Osteocyte (in vitro differentiated cells): ENCODE measurements around the gene KREMEN1. TPM values are rescaled to one million over a fixed set of nuclear protein-coding genes. Genes with fewer than 3 reads are reported as not detected.

ENCODE experiments used
- DNase-seq: peaks from one replicate; pipeline ENCODE4 v3.0.0; 2021; ENCODE audit warnings: mixed read lengths; ENCODE audit not compliant: unreplicated experiment; ENCODE audit errors: extremely low spot score
- H3K27ac Mint-ChIP-seq: one replicate; pipeline ENCODE4 v1.8.0; 2021; ENCODE audit warnings: mild to moderate bottlenecking, mixed read lengths; ENCODE audit not compliant: unreplicated experiment
- H3K27me3 Mint-ChIP-seq: one replicate; pipeline ENCODE4 v1.8.0; 2021; ENCODE audit warnings: mixed read lengths; ENCODE audit not compliant: unreplicated experiment
- H3K36me3 Mint-ChIP-seq: one replicate; pipeline ENCODE4 v1.8.0; 2021; ENCODE audit warnings: mixed read lengths; ENCODE audit not compliant: unreplicated experiment
- H3K4me1 Mint-ChIP-seq: one replicate; pipeline ENCODE4 v1.8.0; 2021; ENCODE audit warnings: mixed read lengths; ENCODE audit not compliant: unreplicated experiment
- H3K4me3 Mint-ChIP-seq: one replicate; pipeline ENCODE4 v1.8.0; 2021; ENCODE audit warnings: mild to moderate bottlenecking, moderate library complexity, mixed read lengths; ENCODE audit not compliant: unreplicated experiment
- H3K9me3 Mint-ChIP-seq: one replicate; pipeline ENCODE4 v1.8.0; 2021; ENCODE audit warnings: mixed read lengths; ENCODE audit not compliant: unreplicated experiment
- CTCF ChIP-seq: fragments of 200-600 bp; sonication (generic); IDR thresholded peaks from 2 replicates; pipeline ENCODE4 v1.5.0; 2021; ENCODE audit warnings: antibody characterized with exemption, mild to moderate bottlenecking, moderate library complexity
- total RNA-seq: library from RNA; stranded (reverse); gene quantifications from 2 replicates; pipeline ENCODE4 v1.2.1, GENCODE V29; 2021

Gene KREMEN1
- total RNA-seq, 1 donor from 2014 or later, result 2.9 TPM

DNA sequence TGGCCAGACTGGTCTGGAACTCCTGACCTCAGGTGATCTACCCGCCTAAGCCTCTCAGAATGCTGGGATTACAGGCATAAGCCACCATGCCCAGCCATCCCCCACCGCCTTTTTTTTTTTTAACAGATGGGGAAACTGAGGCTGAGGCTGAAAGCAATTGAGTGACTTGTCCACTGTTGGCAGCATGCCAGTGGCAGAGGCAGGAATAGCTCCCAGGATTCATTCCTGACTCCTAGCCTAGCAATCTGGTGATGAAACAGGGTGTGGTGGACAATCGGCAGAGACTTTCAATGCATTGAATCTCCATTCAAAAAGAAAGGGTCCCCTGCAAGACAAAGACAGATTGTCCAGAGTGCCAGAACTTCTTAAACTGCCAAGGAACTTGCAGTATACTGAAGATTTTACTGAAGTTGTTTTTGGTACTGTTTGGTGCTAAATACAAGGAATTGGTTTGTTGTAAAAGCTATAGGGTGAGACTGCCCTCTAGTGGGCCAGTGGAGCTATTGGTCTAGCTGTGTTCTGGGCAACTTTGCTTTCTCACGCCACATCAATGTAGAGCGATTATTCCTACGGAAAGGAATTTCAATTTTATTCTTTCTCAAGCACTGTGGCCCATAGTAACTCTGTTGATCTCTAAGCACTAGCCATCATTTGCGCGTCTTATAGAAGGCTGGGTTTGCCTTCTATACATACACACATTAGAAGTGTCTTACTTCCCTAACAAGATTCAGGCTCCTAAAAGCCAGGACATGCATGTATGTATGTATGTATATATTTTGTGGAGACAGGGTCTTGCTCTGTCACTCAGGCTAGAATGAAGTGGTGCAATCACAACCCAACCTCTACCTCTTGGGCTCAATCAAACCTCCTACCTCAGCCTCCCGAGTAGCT is 32.2 kb upstream of the KREMEN1 start:
- no peak overlapping the region for H3K4me3 Mint-ChIP-seq
- H3K27me3 Mint-ChIP-seq, result no peaks in the 10 kb centered on the region

GRCh38 chr22:29041408-29041807 is 31.4 kb upstream of the KREMEN1 start:
- Mint-ChIP-seq H3K9me3 (no peaks in the 10 kb centered on the region), H3K4me3 (no peak overlapping the region), H3K36me3 (no peaks in the 10 kb centered on the region), H3K27me3 (no peaks in the 10 kb centered on the region), H3K4me1 (peaks cover 23% of the 10 kb centered on the region), H3K27ac (no peak overlapping the region)
- TF ChIP-seq CTCF, result no peak
- no peak for DNase-seq

More for the DNA sequence above, 32.2 kb upstream of the KREMEN1 start:
- H3K36me3 Mint-ChIP-seq, result no peaks in the 10 kb centered on the region
- peaks cover 26% of the 10 kb centered on the region for H3K4me1 Mint-ChIP-seq
- peak; percentile 96 for TF ChIP-seq CTCF
- no peak overlapping the region for H3K27ac Mint-ChIP-seq
- DNase-seq, result no peak
- no peaks in the 10 kb centered on the region for H3K9me3 Mint-ChIP-seq

DNA sequence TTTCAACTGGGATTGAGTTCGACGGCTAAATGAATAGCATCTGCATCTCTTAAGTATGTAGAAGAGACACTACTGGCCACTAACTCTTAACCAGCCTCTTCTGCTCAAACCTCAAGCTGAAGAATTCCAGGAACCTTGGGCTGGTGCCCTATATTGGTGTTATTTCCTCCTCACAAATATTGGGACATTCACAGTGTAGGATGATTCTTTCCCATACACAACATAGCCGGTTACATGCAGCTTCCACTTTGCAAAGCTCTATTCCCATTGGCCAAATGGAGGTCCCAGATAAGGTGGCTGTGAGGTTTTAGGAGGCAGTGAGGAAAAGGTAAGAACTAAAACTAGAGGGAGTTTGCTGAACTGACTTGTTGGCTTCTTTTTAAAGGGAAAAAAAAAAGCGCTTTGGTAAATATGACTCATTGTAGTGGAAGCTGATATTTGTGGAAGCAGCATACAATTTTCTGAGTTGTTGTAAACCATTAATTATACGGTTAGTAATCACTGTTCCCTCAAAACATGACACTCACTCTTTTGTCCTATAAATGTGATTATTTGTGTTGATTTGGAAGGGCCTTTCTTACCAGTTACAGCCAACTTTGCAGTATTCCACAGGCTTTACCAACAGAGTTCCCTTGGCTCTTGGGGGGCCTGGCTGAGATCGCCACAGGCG is 28.8 kb upstream of the KREMEN1 start:
- H3K27ac Mint-ChIP-seq, result no peak overlapping the region

DNA sequence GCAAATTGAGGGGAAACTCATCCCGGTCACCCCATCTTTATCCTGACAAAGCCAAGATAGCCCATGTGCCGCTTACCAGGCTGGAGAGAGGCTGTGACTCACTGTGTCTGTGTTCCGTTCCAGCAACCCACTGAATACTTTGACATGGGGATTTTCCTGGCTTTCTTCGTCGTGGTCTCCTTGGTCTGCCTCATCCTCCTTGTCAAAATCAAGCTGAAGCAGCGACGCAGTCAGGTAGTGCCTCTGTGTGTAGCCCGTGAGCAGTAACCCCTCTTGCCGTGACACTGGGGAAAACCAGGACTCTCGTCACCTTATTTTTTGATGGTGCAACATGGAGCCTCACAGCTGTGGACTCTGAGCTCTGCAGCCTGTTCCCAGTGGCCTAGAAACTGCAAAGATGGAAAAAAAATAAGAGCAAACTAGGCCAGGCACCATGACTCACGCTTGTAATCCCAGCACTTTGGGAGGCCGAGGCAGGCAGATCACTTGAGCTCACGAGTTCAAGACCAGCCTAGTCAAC is 28.1 kb upstream of the KREMEN1 start:
- Mint-ChIP-seq H3K27me3 (no peaks in the 10 kb centered on the region), H3K27ac (no peak overlapping the region), H3K4me1 (peaks cover 13% of the 10 kb centered on the region), H3K9me3 (no peaks in the 10 kb centered on the region), H3K4me3 (no peak overlapping the region), H3K36me3 (peaks cover 12% of the 10 kb centered on the region)
- TF ChIP-seq CTCF, result no peak
- DNase-seq, result no peak

More for the DNA sequence above, 28.8 kb upstream of the KREMEN1 start:
- Mint-ChIP-seq H3K4me1 (peaks cover 13% of the 10 kb centered on the region), H3K9me3 (no peaks in the 10 kb centered on the region), H3K27me3 (no peaks in the 10 kb centered on the region), H3K36me3 (peaks cover 10% of the 10 kb centered on the region), H3K4me3 (no peak overlapping the region)
- no peak for TF ChIP-seq CTCF
- no peak for DNase-seq
